ENCODE results near the gene IRAK2. TPM values are rescaled to one million over a fixed set of nuclear protein-coding genes. Genes with fewer than 3 reads are reported as not detected.
"Not testable (repeated sequence)": the region's sequence is repeated elsewhere in the genome, so short reads cannot be mapped to it uniquely, and the experiment has no call there.

IRAK2 gene
- total RNA-seq, 1 donor from 2014 or later, result 1.5 TPM

- H3K4me1 Mint-ChIP-seq (ENCODE audit: unreplicated experiment), result no peaks in the 10 kb centered on the region
- no peak for DNase-seq (ENCODE audit: extremely low spot score, unreplicated experiment)
- TF ChIP-seq CTCF (IDR thresholded peaks at IDR 0.05), result no peak
- H3K9me3 Mint-ChIP-seq (ENCODE audit: unreplicated experiment), result no peaks in the 10 kb centered on the region
- H3K36me3 Mint-ChIP-seq (ENCODE audit: unreplicated experiment), result peaks cover 26% of the 10 kb centered on the region
- no peak overlapping the region for H3K4me3 Mint-ChIP-seq (ENCODE audit: unreplicated experiment)
- no peaks in the 10 kb centered on the region for H3K27me3 Mint-ChIP-seq (ENCODE audit: unreplicated experiment)
- H3K27ac Mint-ChIP-seq (ENCODE audit: unreplicated experiment), result no peak overlapping the region
Measured at GRCh38 chr3:10154335-10155122, 10.2 kb upstream of the IRAK2 start.

- Mint-ChIP-seq H3K9me3 (ENCODE audit: unreplicated experiment) (no peaks in the 10 kb centered on the region), H3K4me3 (ENCODE audit: unreplicated experiment) (no peak overlapping the region), H3K27ac (ENCODE audit: unreplicated experiment) (no peak overlapping the region), H3K36me3 (ENCODE audit: unreplicated experiment) (peaks cover 20% of the 10 kb centered on the region), H3K27me3 (ENCODE audit: unreplicated experiment) (no peaks in the 10 kb centered on the region), H3K4me1 (ENCODE audit: unreplicated experiment) (no peaks in the 10 kb centered on the region)
- DNase-seq (ENCODE audit: extremely low spot score, unreplicated experiment), result no peak
- no peak for TF ChIP-seq CTCF (IDR thresholded peaks at IDR 0.05)
Measured at GRCh38 chr3:10155123-10155472, 9.6 kb upstream of the IRAK2 start.

- no peak overlapping the region for H3K4me3 Mint-ChIP-seq (ENCODE audit: unreplicated experiment)
- H3K4me1 Mint-ChIP-seq (ENCODE audit: unreplicated experiment), result no peaks in the 10 kb centered on the region
- TF ChIP-seq CTCF (IDR thresholded peaks at IDR 0.05), result no peak
- no peak overlapping the region for H3K27ac Mint-ChIP-seq (ENCODE audit: unreplicated experiment)
- peaks cover 16% of the 10 kb centered on the region for H3K36me3 Mint-ChIP-seq (ENCODE audit: unreplicated experiment)
- DNase-seq (ENCODE audit: extremely low spot score, unreplicated experiment), result no peak
- no peaks in the 10 kb centered on the region for H3K9me3 Mint-ChIP-seq (ENCODE audit: unreplicated experiment)
- H3K27me3 Mint-ChIP-seq (ENCODE audit: unreplicated experiment), result no peaks in the 10 kb centered on the region
Measured at GRCh38 chr3:10155658-10156057, 9.1 kb upstream of the IRAK2 start.

GRCh38 chr3:10157031-10157430 is 7.7 kb upstream of the IRAK2 start:
- Mint-ChIP-seq H3K36me3 (ENCODE audit: unreplicated experiment) (peaks cover 7% of the 10 kb centered on the region), H3K27ac (ENCODE audit: unreplicated experiment) (no peak overlapping the region), H3K4me3 (ENCODE audit: unreplicated experiment) (no peak overlapping the region), H3K4me1 (ENCODE audit: unreplicated experiment) (no peaks in the 10 kb centered on the region), H3K27me3 (ENCODE audit: unreplicated experiment) (no peaks in the 10 kb centered on the region), H3K9me3 (ENCODE audit: unreplicated experiment) (no peaks in the 10 kb centered on the region)
- no peak for DNase-seq (ENCODE audit: extremely low spot score, unreplicated experiment)
- TF ChIP-seq CTCF (IDR thresholded peaks at IDR 0.05), result no peak

GRCh38 chr3:10158555-10158954 is 6.2 kb upstream of the IRAK2 start:
- H3K4me1 Mint-ChIP-seq (ENCODE audit: unreplicated experiment); H3K27me3 Mint-ChIP-seq (ENCODE audit: unreplicated experiment); DNase-seq (ENCODE audit: extremely low spot score, unreplicated experiment); H3K4me3 Mint-ChIP-seq (ENCODE audit: unreplicated experiment); H3K27ac Mint-ChIP-seq (ENCODE audit: unreplicated experiment); H3K36me3 Mint-ChIP-seq (ENCODE audit: unreplicated experiment); H3K9me3 Mint-ChIP-seq (ENCODE audit: unreplicated experiment): not testable (repeated sequence)
